Measurements from ENCODE around the gene MTG2.

The MTG2 gene

DNA sequence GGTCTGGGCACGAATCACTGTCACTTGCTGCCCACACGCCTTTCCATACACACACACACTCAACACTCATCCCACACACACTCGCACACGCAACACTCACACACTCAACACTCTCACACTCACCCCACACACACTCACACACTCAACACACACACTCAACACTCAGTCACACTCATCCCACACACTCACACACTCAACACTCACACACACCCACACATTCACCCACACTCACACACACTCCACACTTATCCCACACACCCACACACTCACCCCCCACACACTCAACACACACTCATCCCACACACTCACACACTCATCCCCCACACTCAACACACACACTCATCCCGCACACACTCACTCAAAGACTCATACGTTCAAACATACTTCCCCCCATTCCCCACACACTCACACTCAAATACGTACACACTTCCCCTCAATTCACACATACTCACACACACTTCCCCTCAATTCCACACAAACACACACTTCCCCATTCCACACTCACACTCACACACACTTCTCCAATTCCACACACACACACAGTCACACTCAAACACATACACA, 46.2 kb downstream of the MTG2 start:
- DNase-seq = no peak

- no peak for DNase-seq
These were observed 46.8 kb downstream of the MTG2 start for GRCh38 chr20:62229667-62230066.

DNA sequence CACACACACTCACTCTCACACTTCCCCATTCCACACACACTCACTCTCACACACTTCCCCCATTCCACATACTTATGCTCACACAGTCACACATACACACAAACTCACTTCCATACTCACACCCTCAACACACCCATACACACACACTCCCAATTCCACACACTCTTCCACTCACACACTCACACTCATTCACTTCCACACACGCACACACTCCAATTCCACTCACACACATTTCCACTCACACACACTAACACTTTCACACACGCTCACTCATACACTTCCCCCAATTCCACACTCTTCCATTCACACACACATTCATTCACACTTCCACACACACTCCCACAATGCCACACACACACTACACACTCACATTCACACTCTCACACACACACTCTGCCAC, 47.4 kb downstream of the MTG2 start:
- no peak for DNase-seq

DNA sequence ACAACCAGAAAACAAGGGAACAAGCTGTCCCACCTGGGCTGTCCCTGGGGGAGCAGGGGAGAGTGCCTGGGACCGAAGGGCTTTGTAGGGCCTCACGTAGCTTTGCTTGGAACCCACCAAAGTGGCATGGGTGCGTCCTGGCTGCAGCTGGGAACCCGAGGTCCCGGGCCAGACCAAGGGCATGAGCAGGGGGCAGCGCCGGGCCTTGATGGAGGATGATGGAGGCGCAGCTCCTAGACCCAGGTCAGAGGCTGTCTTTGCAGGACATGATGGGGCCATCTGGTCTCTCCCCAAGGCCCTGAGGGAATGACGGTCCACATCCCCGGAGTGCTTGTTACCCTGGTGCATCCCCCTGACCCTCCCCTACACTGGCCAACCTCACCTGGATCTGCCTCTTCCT, 47.9 kb downstream of the MTG2 start:
- no peak for DNase-seq

DNA sequence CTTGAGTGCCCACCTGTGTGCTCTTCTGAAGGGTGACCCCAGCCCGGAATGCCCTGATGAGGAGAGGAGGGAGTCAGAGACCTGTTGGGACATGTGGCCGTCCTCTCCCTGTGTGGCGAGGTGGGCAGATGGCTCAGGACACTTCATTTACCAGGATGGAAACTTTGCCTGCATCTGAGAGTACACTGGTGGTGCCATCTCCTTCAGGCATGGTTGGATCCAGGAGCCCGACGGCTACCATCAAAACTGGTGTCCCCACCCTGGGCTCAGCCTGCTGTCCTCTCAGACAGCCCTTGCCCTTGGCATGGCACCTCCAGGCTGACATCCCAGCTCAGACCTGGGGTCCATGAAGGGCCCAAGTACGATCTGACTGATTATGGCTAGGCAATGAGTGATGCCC, 48.5 kb downstream of the MTG2 start:
- no peak for DNase-seq

GRCh38 chr20:62232194-62232593, 49.4 kb downstream of the MTG2 start:
- DNase-seq = no peak

DNA sequence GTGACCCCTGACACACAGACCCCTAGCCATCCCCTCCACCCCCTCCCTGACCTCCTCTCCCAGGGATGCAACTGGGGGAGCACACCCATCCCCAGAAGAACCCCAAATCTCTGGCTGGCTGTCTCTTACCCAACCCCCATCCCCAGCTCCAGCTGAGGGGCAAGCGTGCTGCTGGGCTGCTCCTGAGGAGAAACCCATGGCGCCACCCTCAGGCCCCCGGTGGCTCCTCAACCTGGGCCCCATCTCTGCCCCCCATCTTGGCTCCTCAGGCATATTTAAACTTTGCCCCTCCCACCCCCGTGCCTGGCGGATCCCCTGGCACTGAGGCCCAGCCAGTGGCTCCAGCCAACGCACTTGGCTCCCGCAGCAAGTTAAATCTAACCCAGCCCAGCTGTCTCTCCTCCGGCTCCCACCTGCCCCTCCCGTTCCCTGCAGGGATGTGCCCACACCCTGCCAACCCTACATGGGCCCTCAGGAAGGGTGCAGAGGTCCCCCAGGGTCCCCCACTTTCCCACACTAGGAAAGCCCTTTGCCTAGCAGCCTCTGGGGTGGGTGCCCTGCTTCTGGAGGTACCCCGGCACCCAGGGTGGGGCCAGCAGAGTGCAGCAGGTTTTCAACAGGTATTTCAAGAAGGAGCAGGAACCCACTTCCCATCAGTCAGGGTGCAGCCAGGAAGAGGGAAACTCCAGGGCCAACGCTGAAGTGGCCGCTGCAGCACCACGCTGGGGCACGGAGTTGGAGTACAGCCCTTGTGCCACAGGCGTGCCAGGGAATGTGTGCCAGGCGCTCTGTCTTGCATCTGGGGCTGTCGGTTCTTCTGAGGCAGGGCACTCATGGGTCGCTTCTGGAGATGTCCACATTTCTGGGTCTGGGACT, 50.2 kb downstream of the MTG2 start:
- peak in 10 of 58 donors; percentile 14 to 54 (median 32) for DNase-seq

- no peak for DNase-seq
These were observed 50.9 kb downstream of the MTG2 start for GRCh38 chr20:62233684-62234083.

- DNase-seq = no peak
These were observed 51.5 kb downstream of the MTG2 start for GRCh38 chr20:62234339-62234738.

- peak in 3 of 58 donors; percentile 19 to 45 (median 24) for DNase-seq
These were observed 52.4 kb downstream of the MTG2 start for GRCh38 chr20:62235001-62235776.

GRCh38 chr20:62235777-62236157, 52.9 kb downstream of the MTG2 start:
- DNase-seq = no peak

DNA sequence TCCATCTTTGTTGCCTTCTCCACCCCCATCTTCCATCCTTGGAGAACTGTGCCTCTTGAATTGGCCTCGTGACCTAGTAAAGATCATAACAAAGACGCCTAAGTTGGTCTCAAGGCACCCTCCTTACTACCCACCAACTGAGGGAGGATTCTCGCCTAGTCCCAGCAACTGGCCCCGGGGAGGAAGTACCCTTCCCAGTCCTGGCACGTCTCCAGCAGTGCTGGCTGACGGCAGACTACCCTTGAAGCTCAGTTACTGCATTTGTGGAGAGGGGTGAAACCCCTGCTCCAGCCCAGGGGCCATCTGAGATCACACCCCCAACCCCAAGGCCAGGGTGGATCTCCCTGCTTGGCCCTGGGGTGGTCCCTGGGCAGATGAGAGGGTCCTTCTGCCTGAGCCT, 53.4 kb downstream of the MTG2 start:
- DNase-seq = no peak

GRCh38 chr20:62236766-62237513, 54.1 kb downstream of the MTG2 start:
- peak in 22 of 58 donors; percentile 11 to 76 (median 34) for DNase-seq

DNA sequence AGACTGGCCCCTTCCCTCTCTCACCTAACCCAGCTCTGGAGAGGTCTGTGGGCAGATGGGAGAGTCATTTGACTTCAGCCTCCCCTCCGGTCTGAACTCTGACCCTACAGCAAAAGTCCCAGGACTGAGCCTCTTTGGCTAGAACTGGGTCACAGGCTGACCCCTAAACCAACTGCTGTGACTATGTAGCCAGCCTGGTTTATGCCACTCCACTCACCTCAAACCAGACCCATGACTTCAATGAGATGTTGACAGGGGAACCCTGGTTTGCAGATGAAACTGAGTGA, 54.6 kb downstream of the MTG2 start:
- DNase-seq = no peak

DNA sequence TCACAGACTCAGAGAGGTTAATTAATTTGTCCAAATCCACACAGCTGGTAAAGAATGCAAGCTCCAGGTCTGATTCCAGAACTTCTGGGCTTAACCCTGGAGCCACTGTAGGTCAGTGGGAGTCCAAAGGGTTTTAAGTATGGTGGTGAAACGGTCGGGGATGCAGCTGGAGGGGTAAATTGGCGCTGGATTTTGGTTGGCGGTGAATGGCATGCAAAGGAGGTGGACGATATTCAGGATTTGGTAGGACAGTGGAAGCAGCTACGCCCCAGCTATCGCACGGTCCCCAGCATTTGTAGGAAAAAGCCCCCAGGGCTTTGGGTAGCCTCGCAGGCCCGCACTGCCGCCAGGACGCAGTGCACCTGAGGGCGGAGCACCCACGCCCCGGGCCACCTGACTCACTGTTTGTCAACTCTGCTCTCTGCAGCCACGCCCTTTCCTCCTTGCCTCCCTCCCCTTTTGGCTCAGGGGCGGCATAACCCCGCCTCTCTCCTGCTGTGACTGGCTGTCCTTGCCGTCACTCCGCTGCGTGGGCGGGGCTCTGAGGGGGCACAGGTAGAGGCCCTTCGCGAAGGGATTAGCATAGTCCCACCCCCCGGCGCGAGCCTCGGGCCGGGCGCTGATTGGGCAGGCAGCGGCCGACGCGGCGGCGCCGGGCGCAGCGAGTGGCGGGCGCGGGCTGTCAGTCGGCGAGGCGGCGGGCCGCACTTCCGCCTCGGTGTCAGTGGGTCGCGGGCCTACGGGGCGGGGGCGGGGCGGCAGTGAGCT, 55.2 kb downstream of the MTG2 start, which contains the start of gene OSBPL2:
TSS of gene OSBPL2 (plus strand) at position 721 of the 768 bp plus-strand sequence. CDS start 17,664 bp downstream, outside the sequence.
- peak; percentile 74 to 100 (median 99) for DNase-seq

- DNase-seq = no peak
These were observed 55.9 kb downstream of the MTG2 start for GRCh38 chr20:62238569-62239277.

GRCh38 chr20:62239278-62239879, 56.6 kb downstream of the MTG2 start:
- no peak for DNase-seq

DNA sequence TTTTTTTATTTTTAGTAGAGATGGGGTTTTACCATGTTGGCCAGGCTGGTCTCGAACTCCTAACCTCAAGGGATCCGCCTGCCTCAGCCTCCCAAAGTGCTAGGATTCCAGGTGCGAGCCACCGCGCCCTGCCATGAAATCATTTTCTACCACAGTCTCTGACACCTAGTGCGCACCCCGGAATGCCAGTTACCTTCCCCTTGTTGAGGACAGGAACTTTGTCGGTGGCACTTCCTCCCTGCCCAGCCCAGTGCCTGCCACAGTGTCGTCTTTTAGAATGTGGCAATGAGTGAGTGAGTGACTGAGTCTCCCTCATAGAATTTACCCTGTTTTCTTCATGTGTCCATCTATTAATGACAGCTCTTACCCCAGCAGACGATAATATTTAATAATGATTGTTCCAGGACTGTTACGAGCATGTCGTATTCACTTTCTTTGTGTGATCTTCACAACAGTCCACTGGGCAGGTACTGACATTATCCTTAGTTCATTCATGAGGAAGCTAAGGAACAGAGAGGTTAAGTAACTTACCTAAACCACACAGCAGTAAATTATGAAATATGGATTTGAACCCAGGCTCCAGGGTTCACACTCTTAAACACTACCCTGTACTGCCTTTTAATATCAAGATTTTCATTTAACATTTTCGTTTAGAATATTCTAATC, 57.3 kb downstream of the MTG2 start:
- no peak for DNase-seq

DNA sequence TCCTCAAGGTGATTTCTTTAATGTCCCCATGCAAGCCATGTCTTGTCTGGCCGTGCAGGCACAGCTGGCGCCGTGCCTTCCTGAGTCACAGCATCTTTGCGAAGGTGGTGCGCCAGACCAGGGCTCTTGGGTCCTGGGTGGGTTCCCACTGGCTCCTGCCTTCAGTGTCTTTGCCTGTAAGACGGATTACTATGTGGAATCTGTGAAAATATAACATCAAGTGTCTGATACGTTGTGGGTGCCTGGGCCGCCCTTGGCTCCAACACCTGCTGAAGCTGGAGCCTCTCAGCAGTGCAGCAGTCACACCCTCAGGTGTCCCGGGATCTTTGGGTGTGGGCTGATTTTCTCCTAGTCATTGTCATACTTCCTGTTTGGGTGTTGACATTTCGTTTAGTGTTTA, 58.7 kb downstream of the MTG2 start:
- no peak for DNase-seq

Data from anterior cingulate cortex (tissue), 58 donors.